AG04449 (cell line): ENCODE results near the gene TRDN.

Experiments
- CTCF ChIA-PET: fragments of 350-600 bp; formaldehyde crosslinking; extraction: SDS; loops from one replicate; lab custom pipeline; 2021; ENCODE audit warnings: antibody characterized with exemption; lab: Yijun Ruan, JAX
- POLR2A ChIA-PET: fragments of 400-600, 350-600 bp; formaldehyde crosslinking; extraction: SDS; loops from one replicate; lab custom pipeline; 2020; ENCODE audit warnings: antibody characterized with exemption, inconsistent platforms; lab: Yijun Ruan, JAX
- DNase-seq: peaks from one replicate; pipeline ENCODE4 v3.0.0-alpha.2; 2010; ENCODE audit warnings: low read depth, low spot score
- H3K4me3 ChIP-seq: 2 replicates; pipeline ENCODE4 v1.5.1; 2011; ENCODE audit warnings: low read depth, mild to moderate bottlenecking, control low read depth, low read length
- CTCF ChIP-seq: IDR thresholded peaks from one replicate; pipeline ENCODE4 v1.5.1; 2011; ENCODE audit warnings: mild to moderate bottlenecking, moderate library complexity, low read length, control low read depth, inconsistent platforms; ENCODE audit not compliant: insufficient read depth; ENCODE audit errors: missing control alignments

The TRDN gene

DNA sequence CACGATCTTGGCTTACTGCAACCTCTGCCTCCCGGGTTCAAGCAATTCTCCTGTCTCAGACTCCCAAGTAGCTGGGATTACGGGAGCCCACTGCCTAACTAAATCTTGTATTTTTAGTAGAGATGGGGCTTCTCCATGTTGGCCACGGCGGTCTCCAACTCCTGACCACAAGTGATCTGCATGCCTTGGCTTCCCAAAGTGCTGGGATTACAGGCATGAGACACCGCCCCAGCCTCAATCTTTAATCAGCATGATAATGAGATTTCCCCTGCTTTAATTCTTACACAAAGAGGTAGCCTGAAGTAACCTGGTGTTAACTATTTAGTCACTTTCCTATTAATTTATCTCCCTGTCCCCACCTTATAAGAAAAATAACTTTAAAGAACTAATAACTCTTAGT lies 31.3 kb upstream of the TRDN start:
- POLR2A ChIA-PET: no interaction called here
- no peak for TF ChIP-seq CTCF
- CTCF ChIA-PET: no interaction called here
- no peak overlapping the region for H3K4me3 ChIP-seq
- no peak for DNase-seq

DNA sequence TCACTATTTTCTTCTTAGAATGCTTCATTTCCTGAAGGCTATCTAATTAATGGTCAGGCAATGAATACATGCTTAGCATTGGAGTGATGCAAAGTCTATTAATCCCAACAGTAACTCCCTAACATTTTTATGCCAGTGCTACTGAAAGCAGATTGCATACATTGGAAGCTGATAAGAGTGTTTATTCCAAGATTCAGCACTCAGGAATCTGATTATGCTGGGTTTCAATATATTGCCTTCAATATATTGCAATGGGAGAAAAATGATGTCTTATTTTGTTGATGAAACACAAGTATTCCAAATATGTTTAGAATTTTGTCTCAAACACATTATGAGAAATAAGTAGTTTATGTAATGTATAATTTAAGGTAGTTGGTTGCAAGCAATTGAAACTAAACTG lies 26.7 kb upstream of the TRDN start:
- no peak for TF ChIP-seq CTCF
- H3K4me3 ChIP-seq: no peak overlapping the region
- POLR2A ChIA-PET: no interaction called here
- CTCF ChIA-PET: no interaction called here
- no peak for DNase-seq

GRCh38 chr6:123662757-123663156 lies 26.0 kb upstream of the TRDN start:
- POLR2A ChIA-PET: no interaction called here
- no peak for TF ChIP-seq CTCF
- DNase-seq: no peak
- no peak overlapping the region for H3K4me3 ChIP-seq
- CTCF ChIA-PET: no interaction called here

DNA sequence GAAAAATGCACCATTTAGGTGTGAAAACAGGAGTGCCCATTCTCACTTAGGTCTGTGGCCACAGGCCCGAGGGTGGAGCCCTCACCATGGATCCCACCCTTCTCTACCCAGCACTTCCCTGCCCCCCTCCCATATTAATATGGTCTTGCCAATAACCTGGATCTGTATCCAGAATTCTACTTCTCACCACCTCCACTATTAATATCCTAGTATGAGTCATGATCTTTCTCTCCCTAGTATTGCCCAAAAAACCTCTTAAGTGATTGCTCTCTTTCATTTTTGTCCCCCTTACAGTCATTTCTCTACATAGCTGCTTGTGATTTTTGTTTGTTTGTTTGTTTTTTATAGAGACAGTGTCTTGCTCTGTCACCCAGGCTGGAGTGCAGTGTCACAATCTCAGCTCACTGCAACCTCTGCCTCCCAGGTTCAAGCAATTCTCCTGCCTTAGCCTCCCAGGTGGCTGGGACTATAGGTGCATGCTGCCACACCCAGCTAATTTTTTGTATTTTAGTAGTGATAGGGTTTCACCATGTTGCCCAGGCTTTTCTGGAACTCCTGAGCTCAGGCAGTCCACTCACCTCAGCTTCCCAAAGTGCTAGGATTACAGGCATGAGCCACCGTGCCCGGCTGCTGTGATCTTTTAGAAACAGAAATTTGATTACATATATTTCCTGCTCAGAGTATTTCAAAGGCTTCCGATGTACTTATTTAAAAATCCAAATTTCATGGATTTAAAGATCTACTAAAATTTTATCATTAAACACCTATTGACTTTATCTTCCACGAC lies 24.5 kb upstream of the TRDN start:
- no peak for TF ChIP-seq CTCF
- ChIA-PET CTCF (no interaction called here), POLR2A (no interaction called here)
- no peak for DNase-seq
- H3K4me3 ChIP-seq: no peak overlapping the region

- DNase-seq: no peak
- H3K4me3 ChIP-seq: no peak overlapping the region
- no peak for TF ChIP-seq CTCF
- ChIA-PET POLR2A (no interaction called here), CTCF (no interaction called here)
Observed at GRCh38 chr6:123659960-123660748, 23.4 kb upstream of the TRDN start.

DNA sequence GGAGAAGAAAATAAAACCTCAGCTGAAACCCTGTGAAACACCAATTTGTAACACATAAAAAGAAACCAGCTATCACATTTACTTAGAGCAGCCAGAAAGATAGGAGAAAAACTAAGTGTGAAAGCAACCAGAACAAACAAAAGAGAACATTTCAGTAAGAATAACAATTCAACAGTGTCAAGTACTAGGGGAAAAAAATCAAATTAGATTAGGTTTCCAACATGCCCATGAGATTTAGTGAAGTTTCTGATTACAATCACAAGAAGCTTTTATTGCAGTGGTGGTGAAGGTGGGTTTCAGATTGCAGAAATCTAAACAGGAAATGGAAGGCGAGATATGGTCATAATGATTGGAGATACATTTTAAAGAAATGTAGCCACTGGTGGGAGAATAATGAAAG lies 22.1 kb upstream of the TRDN start:
- POLR2A ChIA-PET: no interaction called here
- TF ChIP-seq CTCF: no peak

More for the DNA sequence above, 22.1 kb upstream of the TRDN start:
- DNase-seq: no peak
- CTCF ChIA-PET: no interaction called here
- H3K4me3 ChIP-seq: no peak overlapping the region
